ENCODE measurements around the gene CEACAM16. TPM values are rescaled to one million over a fixed set of nuclear protein-coding genes. Genes with fewer than 3 reads are reported as not detected.
"Not testable (repeated sequence)": the region's sequence is repeated elsewhere in the genome, so short reads cannot be mapped to it uniquely, and the experiment has no call there.

CEACAM16 gene
- total and polyA plus RNA-seq, 7 donors = 0.03 to 0.08 TPM; not detected in 5

DNA sequence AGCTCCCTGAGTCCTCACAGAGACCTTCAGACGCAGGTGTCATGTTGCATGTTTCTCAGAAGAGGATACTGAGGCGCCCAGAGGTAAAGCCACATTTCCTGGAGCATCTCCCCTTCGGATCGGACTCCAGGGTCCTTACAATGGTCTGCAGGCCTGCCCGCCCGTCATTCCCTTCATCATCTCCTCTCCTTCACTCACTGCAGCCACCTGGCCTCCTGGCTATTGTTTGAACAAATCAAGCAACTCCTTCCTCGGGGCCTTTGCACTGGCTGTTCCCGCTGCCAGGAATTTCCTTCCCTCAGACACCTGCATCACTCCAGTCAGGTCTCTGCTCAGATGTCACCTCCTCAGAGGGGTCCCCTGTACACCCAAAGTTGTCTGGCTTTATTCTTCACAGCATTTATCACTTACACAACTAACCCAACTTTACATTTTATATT is 20.3 kb downstream of the CEACAM16 start:
- Histone ChIP-seq H3K27ac (no peak overlapping the region), H3K27me3 (ENCODE audit: insufficient read depth in 3 of 3, low read length in 2 of 3) (peaks cover 0 to 4% (median 2%) of the 10 kb centered on the region in 3 donors), H3K4me1 (peaks cover 4% of the 10 kb centered on the region), H3K4me3 (no peak overlapping the region), H3K9me3 (no peaks in the 10 kb centered on the region), H3K36me3 (ENCODE audit: insufficient read depth in 1 of 2, low read depth in 1 of 2) (no peaks in the 10 kb centered on the region)
- DNase-seq = no peak
- ATAC-seq = no peak
- intact Hi-C loops (cut with DNase I) = no loop called here
- WGBS, 3 donors = 64 to 76% (median 70%) methylated on average over 8 of the region's 8 CpGs
- TF ChIP-seq CTCF (IDR thresholded peaks at IDR 0.05) = no peak

- H3K9me3 ChIP-seq; H3K36me3 ChIP-seq (ENCODE audit: insufficient read depth in 1 of 2, low read depth in 1 of 2); H3K4me1 ChIP-seq; DNase-seq; H3K4me3 ChIP-seq; ATAC-seq; H3K27me3 ChIP-seq (ENCODE audit: insufficient read depth in 3 of 3, low read length in 2 of 3); H3K27ac ChIP-seq: not testable (repeated sequence)
- WGBS, 3 donors = 76 to 85% (median 81%) methylated on average over 9 of the region's 9 CpGs
- intact Hi-C loops (cut with DNase I) = loop anchor here in 1 of 2 donors (5.0 to 10.0 kb wide), 2 partner anchors 33 to 124 kb away; partner anchors contain the start of gene NECTIN2
These were observed 21.4 kb downstream of the CEACAM16 start for GRCh38 chr19:44720396-44720795.

DNA sequence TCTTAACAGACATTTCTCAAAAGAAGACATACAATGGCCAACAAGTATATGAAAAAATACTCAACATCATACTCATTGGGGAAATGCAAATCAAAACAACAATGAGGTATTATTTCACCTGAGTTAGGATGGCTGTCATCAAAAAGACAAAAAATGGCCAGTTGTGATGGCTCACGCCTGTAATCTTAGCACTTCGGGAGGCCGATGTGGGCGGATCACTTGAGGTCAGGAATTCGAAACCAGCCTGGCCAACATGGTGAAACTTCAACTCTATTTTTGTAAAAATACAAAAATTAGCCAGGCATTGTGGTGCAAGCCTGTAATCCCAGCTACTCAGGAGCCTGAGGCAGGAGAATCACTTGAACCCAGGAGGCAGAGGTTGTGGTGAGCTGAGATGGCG is 22.0 kb downstream of the CEACAM16 start:
- TF ChIP-seq CTCF (IDR thresholded peaks at IDR 0.05) = no peak
- intact Hi-C loops (cut with DNase I) = loop anchor here in 1 of 2 donors (5.0 to 10.0 kb wide), 2 partner anchors 34 to 124 kb away; partner anchors contain the start of gene NECTIN2
- peaks cover 6% of the 10 kb centered on the region for H3K4me1 ChIP-seq
- no peaks in the 10 kb centered on the region for H3K9me3 ChIP-seq
- peaks cover 0 to 2% (median 0%) of the 10 kb centered on the region in 3 donors for H3K27me3 ChIP-seq (ENCODE audit: insufficient read depth in 3 of 3, low read length in 2 of 3)
- DNase-seq = no peak
- ATAC-seq = no peak
- no peak overlapping the region for H3K27ac ChIP-seq
- no peaks in the 10 kb centered on the region for H3K36me3 ChIP-seq (ENCODE audit: insufficient read depth in 1 of 2, low read depth in 1 of 2)
- WGBS, 3 donors = 52 to 55% (median 53%) methylated on average over 6 of the region's 6 CpGs
- no peak overlapping the region for H3K4me3 ChIP-seq

- not testable (repeated sequence) for H3K27ac ChIP-seq; ATAC-seq; H3K27me3 ChIP-seq (ENCODE audit: insufficient read depth in 3 of 3, low read length in 2 of 3); H3K4me1 ChIP-seq; H3K36me3 ChIP-seq (ENCODE audit: insufficient read depth in 1 of 2, low read depth in 1 of 2); DNase-seq; H3K4me3 ChIP-seq; H3K9me3 ChIP-seq
- 63 to 80% (median 67%) methylated on average over 5 of the region's 5 CpGs for WGBS, 3 donors
- intact Hi-C loops (cut with DNase I) = loop anchor here in 1 of 2 donors (5.0 to 10.0 kb wide), 2 partner anchors 34 to 123 kb away; partner anchors contain the start of gene NECTIN2
These were observed 22.4 kb downstream of the CEACAM16 start for GRCh38 chr19:44721369-44721768.

GRCh38 chr19:44722131-44723121 is 23.5 kb downstream of the CEACAM16 start:
- TF ChIP-seq CTCF (IDR thresholded peaks at IDR 0.05) = no peak
- intact Hi-C loops (cut with DNase I) = loop anchor here in 1 of 2 donors (5.0 to 10.0 kb wide), 2 partner anchors 35 to 122 kb away; partner anchors contain the start of gene NECTIN2

More at GRCh38 chr19:44722131-44723121, 23.5 kb downstream of the CEACAM16 start:
- peaks cover 6% of the 10 kb centered on the region for H3K4me1 ChIP-seq
- H3K27me3 ChIP-seq (ENCODE audit: insufficient read depth in 3 of 3, low read length in 2 of 3) = peaks cover 0 to 2% (median 0%) of the 10 kb centered on the region in 3 donors
- ATAC-seq (no peak), DNase-seq (no peak)
- H3K27ac ChIP-seq = no peak overlapping the region
- 52 to 61% (median 57%) methylated on average over 21 of the region's 21 CpGs for WGBS, 3 donors
- no peak overlapping the region for H3K4me3 ChIP-seq
- H3K36me3 ChIP-seq (ENCODE audit: insufficient read depth in 1 of 2, low read depth in 1 of 2) = no peaks in the 10 kb centered on the region
- H3K9me3 ChIP-seq = no peaks in the 10 kb centered on the region

All from psoas muscle (tissue), 8 donors.